Adrenal gland (tissue), 5 donors: Measurements from ENCODE around the gene RAB3IL1.

Source experiments
- POLR2A ChIP-seq, 2 donors: fragments of 450-650 bp; IDR thresholded peaks; one replicate each; pipeline ENCODE4 v1.6.1; 2017; ENCODE audit warnings: antibody characterized with exemption in 2 of 2, mild to moderate bottlenecking in 2 of 2, moderate library complexity in 1 of 2
- TF ChIP-seq, protein P1 (sequence below), 6 experiments: fragments of 450-650 bp in 4 of 6; fragments of 200-600 bp in 2 of 6; sonication (generic) in 1 of 6; IDR thresholded peaks; 1 replicate in 5 of 6; 2 replicates in 1 of 6; pipeline versions ENCODE4 v1.5.1 to v1.8.0; 2016 to 2021; ENCODE audit warnings: antibody characterized with exemption in 6 of 6, mild to moderate bottlenecking in 2 of 6, moderate library complexity in 1 of 6
- donor health status: DM: no; HTN: no; CAD: no.

DNA sequence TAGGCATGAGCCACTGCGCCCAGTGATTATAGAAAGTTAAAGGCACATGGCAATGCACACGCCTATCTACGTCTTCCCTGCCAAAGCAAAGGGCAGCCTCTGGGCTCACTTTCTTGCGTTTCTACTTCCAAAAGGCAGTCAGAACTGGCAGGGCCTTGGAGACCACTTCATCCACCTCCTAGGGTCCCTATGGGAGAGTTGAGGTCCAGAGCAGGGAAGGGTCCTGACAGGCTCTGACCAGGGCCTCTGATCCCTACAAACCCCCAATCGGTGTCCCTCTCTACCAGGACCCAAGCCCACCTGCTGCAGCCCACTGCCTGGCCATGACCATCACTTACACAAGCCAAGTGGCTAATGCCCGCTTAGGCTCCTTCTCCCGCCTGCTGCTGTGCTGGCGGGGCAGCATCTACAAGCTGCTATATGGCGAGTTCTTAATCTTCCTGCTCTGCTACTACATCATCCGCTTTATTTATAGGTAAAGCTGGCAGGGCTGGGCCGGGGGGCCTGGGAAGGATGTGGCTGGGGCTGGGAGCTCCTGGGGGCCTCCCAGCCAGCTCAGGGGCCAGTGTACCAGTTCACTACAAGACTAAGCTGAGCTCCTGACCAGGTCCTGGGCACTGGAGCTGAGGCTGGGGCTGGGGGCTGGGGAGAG, 34.2 kb upstream of the RAB3IL1 start:
- TF ChIP-seq, protein P1, sequence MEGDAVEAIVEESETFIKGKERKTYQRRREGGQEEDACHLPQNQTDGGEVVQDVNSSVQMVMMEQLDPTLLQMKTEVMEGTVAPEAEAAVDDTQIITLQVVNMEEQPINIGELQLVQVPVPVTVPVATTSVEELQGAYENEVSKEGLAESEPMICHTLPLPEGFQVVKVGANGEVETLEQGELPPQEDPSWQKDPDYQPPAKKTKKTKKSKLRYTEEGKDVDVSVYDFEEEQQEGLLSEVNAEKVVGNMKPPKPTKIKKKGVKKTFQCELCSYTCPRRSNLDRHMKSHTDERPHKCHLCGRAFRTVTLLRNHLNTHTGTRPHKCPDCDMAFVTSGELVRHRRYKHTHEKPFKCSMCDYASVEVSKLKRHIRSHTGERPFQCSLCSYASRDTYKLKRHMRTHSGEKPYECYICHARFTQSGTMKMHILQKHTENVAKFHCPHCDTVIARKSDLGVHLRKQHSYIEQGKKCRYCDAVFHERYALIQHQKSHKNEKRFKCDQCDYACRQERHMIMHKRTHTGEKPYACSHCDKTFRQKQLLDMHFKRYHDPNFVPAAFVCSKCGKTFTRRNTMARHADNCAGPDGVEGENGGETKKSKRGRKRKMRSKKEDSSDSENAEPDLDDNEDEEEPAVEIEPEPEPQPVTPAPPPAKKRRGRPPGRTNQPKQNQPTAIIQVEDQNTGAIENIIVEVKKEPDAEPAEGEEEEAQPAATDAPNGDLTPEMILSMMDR (IDR thresholded peaks at IDR 0.05): no peak
- TF ChIP-seq POLR2A (IDR thresholded peaks at IDR 0.05): no peak
